H1 (cell line): Measurements from ENCODE around the gene PECR. TPM values are rescaled to one million over a fixed set of nuclear protein-coding genes. Genes with fewer than 3 reads are reported as not detected.

ENCODE experiments used
- CTCF ChIA-PET: fragments of 300-600 bp; sonication (Branson Sonifier 250); formaldehyde crosslinking; loops from one replicate; lab custom pipeline; 2021; ENCODE audit not compliant: partially characterized antibody; lab: Charles Lee
- POLR2A ChIA-PET: fragments of 300-600 bp; sonication (Branson Sonifier 250); formaldehyde crosslinking; loops from one replicate; lab custom pipeline; 2021; ENCODE audit warnings: inconsistent platforms; ENCODE audit not compliant: partially characterized antibody; lab: Charles Lee
- DNase-seq, 2 experiments: peaks; one replicate each; pipeline versions ENCODE4 v3.0.0 to v3.0.0-alpha.2; 2010 to 2022; ENCODE audit warnings: low spot score in 2 of 2, low read depth in 1 of 2, mixed read lengths in 1 of 2
- FAIRE-seq: peaks from 2 replicates; lab custom pipeline; 2011; peaks lifted over from hg19 to GRCh38; lab: Jason Lieb, UNC
- H2AFZ ChIP-seq: 2 replicates; pipeline ENCODE4 v1.8.1; 2012; ENCODE audit warnings: low read length, inconsistent platforms
- H2AK5ac ChIP-seq: 2 replicates; pipeline ENCODE4 v1.6.1; 2013; ENCODE audit warnings: low read depth, low read length
- H2BK120ac ChIP-seq: replicated peaks from 2 replicates; pipeline ENCODE3; 2013; ENCODE audit warnings: low read depth, low read length, inconsistent platforms
- H2BK12ac ChIP-seq: 2 replicates; pipeline ENCODE4 v1.6.1; 2013; ENCODE audit warnings: low read depth, low read length
- H2BK15ac ChIP-seq: 2 replicates; pipeline ENCODE4 v1.6.1; 2013; ENCODE audit warnings: low read length
- H2BK20ac ChIP-seq: 2 replicates; pipeline ENCODE4 v1.6.1; 2013; ENCODE audit warnings: low read length
- H2BK5ac ChIP-seq: 2 replicates; pipeline ENCODE4 v1.6.1; 2013; ENCODE audit warnings: low read depth, low read length
- H3K14ac ChIP-seq: 2 replicates; pipeline ENCODE4 v1.6.1; 2013; ENCODE audit warnings: inconsistent platforms; ENCODE audit not compliant: insufficient read length
- H3K18ac ChIP-seq: 2 replicates; pipeline ENCODE4 v1.6.1; 2013; ENCODE audit warnings: low read length; ENCODE audit errors: extremely low read depth
- H3K23ac ChIP-seq: 2 replicates; pipeline ENCODE4 v1.6.1; 2013; ENCODE audit warnings: inconsistent platforms; ENCODE audit not compliant: insufficient read length
- H3K23me2 ChIP-seq: 2 replicates; pipeline ENCODE4 v1.6.1; 2013; ENCODE audit warnings: low read depth, low read length
- H3K27ac ChIP-seq: 2 replicates; pipeline ENCODE4 v1.6.1; 2011; ENCODE audit warnings: low read depth, low read length, inconsistent platforms
- H3K27me3 ChIP-seq, 4 experiments: replicated peaks in 1 of 4; 1 replicate in 1 of 4; 2 replicates in 3 of 4; pipeline versions ENCODE4 v1.6.1 to v1.8.1; 2011 to 2013; ENCODE audit warnings: low read length in 3 of 4, mild to moderate bottlenecking in 3 of 4, inconsistent platforms in 2 of 4, mixed read lengths in 2 of 4, moderate library complexity in 1 of 4; ENCODE audit not compliant: control insufficient read depth in 3 of 4, insufficient read depth in 3 of 4; ENCODE audit errors: extremely low read depth in 1 of 4
- H3K36me3 ChIP-seq, 4 experiments: 2 replicates each; pipeline versions ENCODE4 v1.6.1 to v1.8.1; 2011 to 2013; ENCODE audit warnings: mild to moderate bottlenecking in 4 of 4, low read length in 3 of 4, moderate library complexity in 2 of 4, control low read depth in 1 of 4, inconsistent platforms in 1 of 4; ENCODE audit not compliant: insufficient read depth in 4 of 4, control insufficient read depth in 2 of 4
- H3K4ac ChIP-seq: replicated peaks from 2 replicates; pipeline ENCODE3; 2013; ENCODE audit warnings: low read length, low read depth, mixed read lengths, inconsistent platforms; ENCODE audit not compliant: insufficient read length
- H3K4me1 ChIP-seq, 4 experiments: replicated peaks in 1 of 4; 1 replicate in 1 of 4; 2 replicates in 3 of 4; pipeline versions ENCODE4 v1.6.1 to v1.8.1; 2011 to 2013; ENCODE audit warnings: low read length in 3 of 4, inconsistent platforms in 2 of 4, mixed read lengths in 1 of 4; ENCODE audit not compliant: insufficient read depth in 4 of 4, control insufficient read depth in 3 of 4
- H3K4me2 ChIP-seq, 2 experiments: 2 replicates each; pipeline versions ENCODE4 v1.6.1 to v1.8.1; 2011 to 2013; ENCODE audit warnings: low read depth in 2 of 2, low read length in 2 of 2, control low read depth in 1 of 2, inconsistent platforms in 1 of 2, mild to moderate bottlenecking in 1 of 2; ENCODE audit not compliant: insufficient read depth in 1 of 2
- H3K4me3 ChIP-seq, 4 experiments: fragments of 200-600, 300-600 bp in 1 of 4; sonication (generic), shearing (Covaris generic), sonication (Bioruptor Twin) in 1 of 4; 2 replicates each; pipeline versions ENCODE4 v1.5.1 to v1.8.1; 2011 to 2016; ENCODE audit warnings: low read length in 4 of 4, low read depth in 3 of 4, control low read depth in 2 of 4, inconsistent platforms in 2 of 4, mild to moderate bottlenecking in 2 of 4, mixed read lengths in 1 of 4, moderate library complexity in 1 of 4; ENCODE audit not compliant: insufficient read depth in 2 of 4; ENCODE audit errors: extremely low read depth in 1 of 4
- H3K56ac ChIP-seq: replicated peaks from 2 replicates; pipeline ENCODE3; 2013; ENCODE audit warnings: low read depth, mild to moderate bottlenecking, mixed read lengths, low read length, inconsistent platforms; ENCODE audit not compliant: insufficient read length
- H3K79me1 ChIP-seq: 2 replicates; pipeline ENCODE4 v1.6.1; 2013; ENCODE audit warnings: low read depth, low read length, control low read depth
- H3K79me2 ChIP-seq, 2 experiments: 2 replicates each; pipeline versions ENCODE4 v1.6.1 to v1.8.1; 2012 to 2013; ENCODE audit warnings: low read length in 2 of 2, mild to moderate bottlenecking in 2 of 2, inconsistent platforms in 1 of 2; ENCODE audit not compliant: insufficient read depth in 2 of 2, control insufficient read depth in 1 of 2
- H3K9ac ChIP-seq, 4 experiments: replicated peaks in 1 of 4; 1 replicate in 1 of 4; 2 replicates in 3 of 4; pipeline versions ENCODE4 v1.6.1 to v1.8.1; 2011 to 2013; ENCODE audit warnings: low read depth in 3 of 4, low read length in 3 of 4, control low read depth in 2 of 4, mild to moderate bottlenecking in 2 of 4, moderate library complexity in 2 of 4, inconsistent platforms in 1 of 4; ENCODE audit errors: extremely low read depth in 1 of 4
- H3K9me3 ChIP-seq, 2 experiments: 2 replicates each; pipeline versions ENCODE4 v1.6.1 to v1.8.1; 2012 to 2013; ENCODE audit warnings: mild to moderate bottlenecking in 2 of 2, moderate library complexity in 2 of 2, control low read depth in 1 of 2, inconsistent platforms in 1 of 2, low read depth in 1 of 2, low read length in 1 of 2, mixed read lengths in 1 of 2; ENCODE audit not compliant: insufficient read depth in 2 of 2
- H4K20me1 ChIP-seq, 2 experiments: replicated peaks in 1 of 2; 2 replicates each; pipeline versions ENCODE3 to v1.8.1; 2011 to 2013; ENCODE audit warnings: inconsistent platforms in 2 of 2, low read length in 2 of 2, mild to moderate bottlenecking in 1 of 2; ENCODE audit not compliant: insufficient read depth in 2 of 2, control insufficient read depth in 1 of 2
- H4K5ac ChIP-seq: 2 replicates; pipeline ENCODE4 v1.6.1; 2013; ENCODE audit warnings: low read length, low read depth, mixed read lengths, inconsistent platforms; ENCODE audit not compliant: insufficient read length
- H4K8ac ChIP-seq: 2 replicates; pipeline ENCODE4 v1.8.0; 2013; ENCODE audit warnings: mild to moderate bottlenecking, moderate library complexity, low read length, inconsistent platforms; ENCODE audit not compliant: insufficient read depth; ENCODE audit errors: extremely low read depth
- H4K91ac ChIP-seq: replicated peaks from 2 replicates; pipeline ENCODE3; 2013; ENCODE audit warnings: low read length, mixed read lengths, inconsistent platforms; ENCODE audit not compliant: insufficient read length
- BCL11A ChIP-seq, 2 experiments: IDR thresholded peaks; one replicate each; pipeline ENCODE4 v1.6.1; 2011; ENCODE audit warnings: low read depth in 2 of 2, low read length in 2 of 2, mild to moderate bottlenecking in 2 of 2
- CEBPB ChIP-seq: IDR thresholded peaks from 2 replicates; pipeline ENCODE4 v1.6.1; 2012; ENCODE audit warnings: low read depth, low read length
- CHD1 ChIP-seq: IDR thresholded peaks from 2 replicates; pipeline ENCODE4 v1.6.1; 2012; ENCODE audit warnings: low read depth, low read length, improper control_type of control experiment
- GABPA ChIP-seq: IDR thresholded peaks from 2 replicates; pipeline ENCODE4 v1.6.1; 2011; ENCODE audit warnings: mild to moderate bottlenecking, low read length, moderate library complexity, borderline replicate concordance; ENCODE audit not compliant: insufficient read depth
- HDAC2 ChIP-seq, 2 experiments: fragments of 300-600 bp in 1 of 2; sonication (generic) in 1 of 2; IDR thresholded peaks; 2 replicates each; pipeline ENCODE4 v1.6.1; 2011 to 2012; ENCODE audit warnings: low read depth in 2 of 2, low read length in 2 of 2, mild to moderate bottlenecking in 2 of 2, moderate library complexity in 2 of 2, borderline replicate concordance in 1 of 2, inconsistent platforms in 1 of 2
- HDAC6 ChIP-seq: IDR thresholded peaks from one replicate; pipeline ENCODE4 v1.7.1; 2012; ENCODE audit warnings: low read depth, mild to moderate bottlenecking, inconsistent platforms, low read length, moderate library complexity
- KDM1A ChIP-seq: fragments of 200-600, 300-600 bp; sonication (generic); IDR thresholded peaks from 2 replicates; pipeline ENCODE4 v1.7.1; 2016; ENCODE audit warnings: mild to moderate bottlenecking, low read length, borderline replicate concordance
- KDM5A ChIP-seq: fragments of 200-600 bp; IDR thresholded peaks from 2 replicates; pipeline ENCODE4 v1.7.1; 2012; ENCODE audit warnings: mild to moderate bottlenecking, low read length, inconsistent platforms, mixed read lengths
- NRF1 ChIP-seq: IDR thresholded peaks from 2 replicates; pipeline ENCODE4 v1.6.1; 2011; ENCODE audit warnings: mild to moderate bottlenecking, low read depth, low read length, improper control_type of control experiment
- RBBP5 ChIP-seq: IDR thresholded peaks from 2 replicates; pipeline ENCODE4 v1.7.1; 2012; ENCODE audit warnings: low read depth, mild to moderate bottlenecking, inconsistent platforms, low read length, moderate library complexity, borderline replicate concordance
- SP4 ChIP-seq: IDR thresholded peaks from 2 replicates; pipeline ENCODE4 v1.6.1; 2012; ENCODE audit warnings: low read length, inconsistent platforms
- SUZ12 ChIP-seq: fragments of 200-600 bp; sonication (generic); IDR thresholded peaks from 2 replicates; pipeline ENCODE4 v1.6.1; 2012; ENCODE audit warnings: mild to moderate bottlenecking, inconsistent platforms, low read length, moderate library complexity, mixed read lengths
- TAF7 ChIP-seq: optimal IDR thresholded peaks from 2 replicates; pipeline ENCODE3; 2011; ENCODE audit warnings: low read depth, mild to moderate bottlenecking, inconsistent platforms, low read length, moderate library complexity, borderline replicate concordance
- YY1 ChIP-seq: IDR thresholded peaks from 2 replicates; pipeline ENCODE4 v1.6.1; 2011; ENCODE audit warnings: low read depth, mild to moderate bottlenecking, low read length
- ZNF274 ChIP-seq: IDR thresholded peaks from 2 replicates; pipeline ENCODE4 v1.7.0; 2012; ENCODE audit warnings: low read length, borderline replicate concordance; ENCODE audit errors: extremely low read depth
- WGBS, 2 experiments: shearing (Covaris generic) in 1 of 2; methylation state at CpG; one replicate each; pipeline versions ENCODE4 v1.1.6 to v1.1.7; 2013 to 2015; ENCODE audit warnings: low lambda C conversion rate in 2 of 2, mixed read lengths in 2 of 2, inconsistent platforms in 1 of 2, low coverage in 1 of 2, missing lambda C conversion rate in 1 of 2; ENCODE audit not compliant: insufficient replicate concordance in 2 of 2, insufficient coverage in 1 of 2, insufficient read length in 1 of 2; ENCODE audit errors: extremely low coverage in 1 of 2, missing lambda C conversion rate in 1 of 2; 5-methylcytosine and 5-hydroxymethylcytosine counted together
- polyA plus RNA-seq, 7 experiments: library from polyadenylated mRNA; depleted of rRNA in 3 of 7; stranded (reverse) in 5 of 7; unstranded in 2 of 7; fragments of >200 nt in 5 of 7; fragments of 200-250 nt in 2 of 7; gene quantifications; 1 replicate in 5 of 7; 2 replicates in 1 of 7; 4 replicates in 1 of 7; pipeline versions ENCODE4 v1.2.1 to v1.2.3, GENCODE V29; 2011 to 2013; ENCODE audit warnings: missing spikeins in 2 of 7, mixed read lengths in 2 of 7
- total RNA-seq: library from RNA; stranded (reverse); fragmentation: NEBNext Ultra II Directional; extraction: Animal tissue kit (Norgen Biotek cat#: 25700); gene quantifications from 2 replicates; pipeline ENCODE4 v1.2.1, GENCODE V29; 2021

PECR gene
- total and polyA plus RNA-seq, 2 of the 8 experiments (the other 6 are each of a cell fraction or from before 2014, with no cell fraction given), result 15.9 to 19.2 TPM

GRCh38 chr2:216012830-216013079, 68.9 kb downstream of the PECR start:
- no peak overlapping the region for H2AK5ac ChIP-seq
- H3K4ac ChIP-seq, result no peak overlapping the region
- no peak overlapping the region for H2BK12ac ChIP-seq
- H2BK5ac ChIP-seq, result peak overlapping the region; percentile 87
- no peak overlapping the region for H3K14ac ChIP-seq
- ChIA-PET POLR2A (interaction anchor here (0.7 to 2.1 kb wide), 7 partner anchors 8 to 199 kb away, joined by 3 to 9 read pairs (median 4); no protein-coding TSS in a partner anchor), CTCF (interaction anchor here (1.0 to 2.3 kb wide), 9 partner anchors 8 to 91 kb away, joined by 3 to 20 read pairs (median 6); no protein-coding TSS in a partner anchor)
- H3K23me2 ChIP-seq, result peaks cover 2% of the 10 kb centered on the region; the same call in 1 of the 2 replicates
- DNase-seq (no peak), FAIRE-seq (no peak)
- H3K36me3 ChIP-seq, result no peaks in the 10 kb centered on the region
- peak overlapping the region; percentile 86; the same call in 1 of the 2 replicates for H3K27ac ChIP-seq
- no peaks in the 10 kb centered on the region for H3K27me3 ChIP-seq
- peaks cover 0 to 4% (median 2%) of the 10 kb centered on the region in 4 experiments; a peak in 4 of 7 replicates for H3K4me1 ChIP-seq
- H4K8ac ChIP-seq, result peak overlapping the region; percentile 93; the same call in 1 of the 2 replicates
- H3K79me2 ChIP-seq, result peaks cover 0 to 39% of the 10 kb centered on the region in 2 experiments; a peak in 3 of 4 replicates
- H2BK15ac ChIP-seq, result no peak overlapping the region
- no peak overlapping the region for H3K23ac ChIP-seq
- no peak overlapping the region for H2BK120ac ChIP-seq
- H3K4me3 ChIP-seq, result peak overlapping the region; percentile 55 to 87 (median 80)
- no peaks in the 10 kb centered on the region for H3K79me1 ChIP-seq
- H3K9me3 ChIP-seq, result no peaks in the 10 kb centered on the region
- 2% methylated on average over 6 of the region's 6 CpGs; no CpG with 5 or more reads in 1 of the 2 experiments for WGBS, 2 experiments
- peak overlapping the region; percentile 43 for H2AFZ ChIP-seq
- peak overlapping the region; percentile 4 for H4K91ac ChIP-seq
- peak overlapping the region; percentile 68 to 69 for H3K4me2 ChIP-seq
- peak overlapping the region; percentile 82 for H3K18ac ChIP-seq
- H4K20me1 ChIP-seq, result no peaks in the 10 kb centered on the region
- peak overlapping the region; percentile 68 to 88 (median 86) for H3K9ac ChIP-seq
- no peak overlapping the region for H2BK20ac ChIP-seq
- peak overlapping the region; percentile 50 for H4K5ac ChIP-seq
- H3K56ac ChIP-seq, result no peak overlapping the region
- TF ChIP-seq NRF1, result no peak
- no peak for TF ChIP-seq CEBPB
- no peak for TF ChIP-seq TAF7
- TF ChIP-seq KDM5A, result no peak
- no peak for TF ChIP-seq BCL11A (IDR thresholded peaks at IDR 0.05; ENCODE audit: low read depth in 2 of 2, low read length in 2 of 2)
- no peak for TF ChIP-seq GABPA
- TF ChIP-seq RBBP5, result no peak
- no peak for TF ChIP-seq ZNF274
- no peak for TF ChIP-seq KDM1A
- TF ChIP-seq SUZ12, result no peak
- no peak for TF ChIP-seq HDAC2 (IDR thresholded peaks at IDR 0.05; ENCODE audit: borderline replicate concordance in 1 of 2, low read depth in 2 of 2, low read length in 2 of 2)
- no peak for TF ChIP-seq CHD1
- no peak for TF ChIP-seq YY1
- no peak for TF ChIP-seq HDAC6
- TF ChIP-seq SP4, result no peak
